ENCODE data around the gene CHEK2. TPM values are rescaled to one million over a fixed set of nuclear protein-coding genes. Genes with fewer than 3 reads are reported as not detected.

CHEK2 gene
- total and polyA plus RNA-seq, 10 of the 15 experiments (the other 5 are each of a cell fraction or from before 2014, with no cell fraction given) = 15.7 to 59.7 (median 22.7) TPM

DNA sequence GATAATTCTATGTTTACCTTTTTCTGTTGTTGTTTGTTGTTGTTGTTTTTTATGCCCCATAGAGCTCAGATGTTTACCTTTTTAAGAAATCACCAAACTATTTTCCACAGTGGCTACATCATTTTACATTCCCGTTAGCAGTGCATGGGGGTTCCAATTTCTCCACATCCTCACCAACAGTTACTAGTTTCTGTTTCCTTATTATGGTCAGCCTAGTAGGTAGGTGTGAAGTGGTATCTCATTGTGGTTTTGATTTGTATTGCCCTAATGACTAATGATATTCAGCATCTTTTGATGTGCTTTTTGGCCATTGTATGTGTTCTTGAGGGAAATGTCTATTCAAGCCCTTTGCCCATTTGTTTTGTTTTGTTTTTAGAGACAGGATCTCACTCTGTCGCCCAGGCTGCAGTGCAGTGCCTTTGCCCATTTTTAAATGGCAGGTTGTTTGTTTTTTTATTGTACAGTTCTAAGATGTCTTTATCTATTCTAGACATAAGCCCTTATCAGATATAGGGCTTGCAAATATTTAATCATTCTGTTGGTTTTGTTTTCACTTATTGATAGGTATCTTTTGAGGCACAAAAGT lies 27.5 kb downstream of the CHEK2 start (continued):
- TF ChIP-seq SMAD5 (IDR thresholded peaks at IDR 0.05; ENCODE audit: low read depth) (no peak), POLR2AphosphoS5 (IDR thresholded peaks at IDR 0.05; ENCODE audit: low read length) (no peak), EED (IDR thresholded peaks at IDR 0.05; ENCODE audit: low read depth) (no peak), SREBF1 (IDR thresholded peaks at IDR 0.05; ENCODE audit: low read length) (no peak), ZNF24 (IDR thresholded peaks at IDR 0.05) (no peak), EGR1 (IDR thresholded peaks at IDR 0.05; ENCODE audit: borderline replicate concordance in 1 of 2, low read depth in 2 of 2, low read length in 2 of 2) (no peak), ESRRA (IDR thresholded peaks at IDR 0.05; ENCODE audit: low read length) (no peak), MTA3 (IDR thresholded peaks at IDR 0.05; ENCODE audit: borderline replicate concordance, low read length) (no peak), MEF2B (IDR thresholded peaks at IDR 0.05; ENCODE audit: partially characterized antibody, poor library complexity, severe bottlenecking) (no peak), STAT1 (conservative IDR thresholded peaks at IDR 0.05) (no peak), SMAD1 (IDR thresholded peaks at IDR 0.05; ENCODE audit: low read depth, partially characterized antibody) (no peak), BRCA1 (IDR thresholded peaks at IDR 0.05; ENCODE audit: low read depth, low read length) (no peak), WRNIP1 (IDR thresholded peaks at IDR 0.05; ENCODE audit: borderline replicate concordance, low read depth, low read length) (no peak), IKZF2 (IDR thresholded peaks at IDR 0.05) (peak; percentile 52 to 60; a peak in 3 of 4 replicates), CHD4 (IDR thresholded peaks at IDR 0.05) (no peak), NFIC (IDR thresholded peaks at IDR 0.05; ENCODE audit: low read depth, low read length) (peak; percentile 32; the same call in 1 of the 2 replicates), ZBED1 (IDR thresholded peaks at IDR 0.05; ENCODE audit: borderline replicate concordance) (no peak), NBN (IDR thresholded peaks at IDR 0.05) (no peak)
- TF ChIP-seq, protein P1, sequence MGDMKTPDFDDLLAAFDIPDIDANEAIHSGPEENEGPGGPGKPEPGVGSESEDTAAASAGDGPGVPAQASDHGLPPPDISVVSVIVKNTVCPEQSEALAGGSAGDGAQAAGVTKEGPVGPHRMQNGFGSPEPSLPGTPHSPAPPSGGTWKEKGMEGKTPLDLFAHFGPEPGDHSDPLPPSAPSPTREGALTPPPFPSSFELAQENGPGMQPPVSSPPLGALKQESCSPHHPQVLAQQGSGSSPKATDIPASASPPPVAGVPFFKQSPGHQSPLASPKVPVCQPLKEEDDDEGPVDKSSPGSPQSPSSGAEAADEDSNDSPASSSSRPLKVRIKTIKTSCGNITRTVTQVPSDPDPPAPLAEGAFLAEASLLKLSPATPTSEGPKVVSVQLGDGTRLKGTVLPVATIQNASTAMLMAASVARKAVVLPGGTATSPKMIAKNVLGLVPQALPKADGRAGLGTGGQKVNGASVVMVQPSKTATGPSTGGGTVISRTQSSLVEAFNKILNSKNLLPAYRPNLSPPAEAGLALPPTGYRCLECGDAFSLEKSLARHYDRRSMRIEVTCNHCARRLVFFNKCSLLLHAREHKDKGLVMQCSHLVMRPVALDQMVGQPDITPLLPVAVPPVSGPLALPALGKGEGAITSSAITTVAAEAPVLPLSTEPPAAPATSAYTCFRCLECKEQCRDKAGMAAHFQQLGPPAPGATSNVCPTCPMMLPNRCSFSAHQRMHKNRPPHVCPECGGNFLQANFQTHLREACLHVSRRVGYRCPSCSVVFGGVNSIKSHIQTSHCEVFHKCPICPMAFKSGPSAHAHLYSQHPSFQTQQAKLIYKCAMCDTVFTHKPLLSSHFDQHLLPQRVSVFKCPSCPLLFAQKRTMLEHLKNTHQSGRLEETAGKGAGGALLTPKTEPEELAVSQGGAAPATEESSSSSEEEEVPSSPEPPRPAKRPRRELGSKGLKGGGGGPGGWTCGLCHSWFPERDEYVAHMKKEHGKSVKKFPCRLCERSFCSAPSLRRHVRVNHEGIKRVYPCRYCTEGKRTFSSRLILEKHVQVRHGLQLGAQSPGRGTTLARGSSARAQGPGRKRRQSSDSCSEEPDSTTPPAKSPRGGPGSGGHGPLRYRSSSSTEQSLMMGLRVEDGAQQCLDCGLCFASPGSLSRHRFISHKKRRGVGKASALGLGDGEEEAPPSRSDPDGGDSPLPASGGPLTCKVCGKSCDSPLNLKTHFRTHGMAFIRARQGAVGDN (IDR thresholded peaks at IDR 0.05) = no peak
- TF ChIP-seq, protein P2, sequence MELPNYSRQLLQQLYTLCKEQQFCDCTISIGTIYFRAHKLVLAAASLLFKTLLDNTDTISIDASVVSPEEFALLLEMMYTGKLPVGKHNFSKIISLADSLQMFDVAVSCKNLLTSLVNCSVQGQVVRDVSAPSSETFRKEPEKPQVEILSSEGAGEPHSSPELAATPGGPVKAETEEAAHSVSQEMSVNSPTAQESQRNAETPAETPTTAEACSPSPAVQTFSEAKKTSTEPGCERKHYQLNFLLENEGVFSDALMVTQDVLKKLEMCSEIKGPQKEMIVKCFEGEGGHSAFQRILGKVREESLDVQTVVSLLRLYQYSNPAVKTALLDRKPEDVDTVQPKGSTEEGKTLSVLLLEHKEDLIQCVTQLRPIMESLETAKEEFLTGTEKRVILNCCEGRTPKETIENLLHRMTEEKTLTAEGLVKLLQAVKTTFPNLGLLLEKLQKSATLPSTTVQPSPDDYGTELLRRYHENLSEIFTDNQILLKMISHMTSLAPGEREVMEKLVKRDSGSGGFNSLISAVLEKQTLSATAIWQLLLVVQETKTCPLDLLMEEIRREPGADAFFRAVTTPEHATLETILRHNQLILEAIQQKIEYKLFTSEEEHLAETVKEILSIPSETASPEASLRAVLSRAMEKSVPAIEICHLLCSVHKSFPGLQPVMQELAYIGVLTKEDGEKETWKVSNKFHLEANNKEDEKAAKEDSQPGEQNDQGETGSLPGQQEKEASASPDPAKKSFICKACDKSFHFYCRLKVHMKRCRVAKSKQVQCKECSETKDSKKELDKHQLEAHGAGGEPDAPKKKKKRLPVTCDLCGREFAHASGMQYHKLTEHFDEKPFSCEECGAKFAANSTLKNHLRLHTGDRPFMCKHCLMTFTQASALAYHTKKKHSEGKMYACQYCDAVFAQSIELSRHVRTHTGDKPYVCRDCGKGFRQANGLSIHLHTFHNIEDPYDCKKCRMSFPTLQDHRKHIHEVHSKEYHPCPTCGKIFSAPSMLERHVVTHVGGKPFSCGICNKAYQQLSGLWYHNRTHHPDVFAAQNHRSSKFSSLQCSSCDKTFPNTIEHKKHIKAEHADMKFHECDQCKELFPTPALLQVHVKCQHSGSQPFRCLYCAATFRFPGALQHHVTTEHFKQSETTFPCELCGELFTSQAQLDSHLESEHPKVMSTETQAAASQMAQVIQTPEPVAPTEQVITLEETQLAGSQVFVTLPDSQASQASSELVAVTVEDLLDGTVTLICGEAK (IDR thresholded peaks at IDR 0.05; ENCODE audit: borderline replicate concordance) = no peak
- TF ChIP-seq, protein P3, sequence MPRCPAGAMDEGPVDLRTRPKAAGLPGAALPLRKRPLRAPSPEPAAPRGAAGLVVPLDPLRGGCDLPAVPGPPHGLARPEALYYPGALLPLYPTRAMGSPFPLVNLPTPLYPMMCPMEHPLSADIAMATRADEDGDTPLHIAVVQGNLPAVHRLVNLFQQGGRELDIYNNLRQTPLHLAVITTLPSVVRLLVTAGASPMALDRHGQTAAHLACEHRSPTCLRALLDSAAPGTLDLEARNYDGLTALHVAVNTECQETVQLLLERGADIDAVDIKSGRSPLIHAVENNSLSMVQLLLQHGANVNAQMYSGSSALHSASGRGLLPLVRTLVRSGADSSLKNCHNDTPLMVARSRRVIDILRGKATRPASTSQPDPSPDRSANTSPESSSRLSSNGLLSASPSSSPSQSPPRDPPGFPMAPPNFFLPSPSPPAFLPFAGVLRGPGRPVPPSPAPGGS (IDR thresholded peaks at IDR 0.05; ENCODE audit: borderline replicate concordance, insufficient read depth, low read depth, low read length, poor library complexity, severe bottlenecking) = no peak

All from GM12878 (cell line).